ENCODE measurements around the gene GSK3B. TPM values are rescaled to one million over a fixed set of nuclear protein-coding genes. Genes with fewer than 3 reads are reported as not detected.

The GSK3B gene
- total and polyA plus RNA-seq, 2 donors (not counting 3 experiments of a cell fraction or from before 2014, with no cell fraction given): 22.1 to 50.1 TPM

GRCh38 chr3:119976214-119976613 is 118.0 kb downstream of the GSK3B start:
- Histone ChIP-seq H3K9me1 (replicated peaks; ENCODE audit: control insufficient read depth, extremely low read depth, insufficient read depth, low read length) (peaks cover 4% of the 10 kb centered on the region), H3K4me2 (ENCODE audit: insufficient read depth, low read length) (no peak overlapping the region), H4K20me1 (replicated peaks; ENCODE audit: control insufficient read depth, extremely low read depth, insufficient read depth, low read length) (peaks cover 11% of the 10 kb centered on the region), H3K36me3 (ENCODE audit: control insufficient read depth in 2 of 2, extremely low read depth in 1 of 2, insufficient read depth in 2 of 2, low read length in 2 of 2) (peaks cover 0 to under 1% of the 10 kb centered on the region in 2 experiments), H3K79me2 (ENCODE audit: control insufficient read depth, insufficient read depth, low read length) (peaks cover 82% of the 10 kb centered on the region), H3K4me1 (ENCODE audit: control insufficient read depth, extremely low read depth, insufficient read depth, low read length) (no peaks in the 10 kb centered on the region), H2AFZ (ENCODE audit: low read depth, low read length) (no peak overlapping the region), H3K4me3 (replicated peaks in 1 of 3; ENCODE audit: insufficient read depth in 1 of 3, low read depth in 1 of 3, low read length in 3 of 3) (no peak overlapping the region), H3K27me3 (ENCODE audit: control insufficient read depth in 2 of 2, insufficient read depth in 2 of 2, low read length in 2 of 2) (no peaks in the 10 kb centered on the region), H3K9ac (replicated peaks; ENCODE audit: extremely low read depth, insufficient read depth, low read length) (no peak overlapping the region), H3K9me3 (replicated peaks; ENCODE audit: control insufficient read depth, insufficient read depth, low read length) (no peaks in the 10 kb centered on the region), H3K27ac (ENCODE audit: insufficient read depth, low read depth, low read length) (no peak overlapping the region)
- FAIRE-seq (no peak), DNase-seq (ENCODE audit: low read depth, low spot score) (no peak)
- POLR2A ChIA-PET: no interaction called here
- no peak for TF ChIP-seq POLR2AphosphoS5 (IDR thresholded peaks at IDR 0.05; ENCODE audit: insufficient read depth, low read depth, low read length)
- TF ChIP-seq JUN (IDR thresholded peaks at IDR 0.05; ENCODE audit: borderline replicate concordance, insufficient read depth, insufficient read length, low read depth): no peak
- no peak for TF ChIP-seq MAX (IDR thresholded peaks at IDR 0.05; ENCODE audit: insufficient read depth, insufficient read length)
- no peak for TF ChIP-seq MYC (IDR thresholded peaks at IDR 0.05; ENCODE audit: low read depth, low read length)
- TF ChIP-seq CTCF (IDR thresholded peaks at IDR 0.05; ENCODE audit: extremely low read depth in 1 of 2, insufficient read depth in 1 of 2, low read depth in 1 of 2, low read length in 2 of 2): no peak
- no peak for TF ChIP-seq FOS (IDR thresholded peaks at IDR 0.05; ENCODE audit: borderline replicate concordance, insufficient read depth, low read length)
- BruUV-seq (replicated peaks): no TSS peak
- CTCF ChIA-PET: no interaction called here
- dilution Hi-C loops (cut with MboI; ENCODE audit: extremely low pct_ligation_motif_present, low sequenced_read_pairs) (no loop called here), intact Hi-C loops (cut with micrococcal nuclease) (no loop called here)

GRCh38 chr3:119974656-119975055 is 119.6 kb downstream of the GSK3B start:
- FAIRE-seq: no peak
- POLR2A ChIA-PET: no interaction called here
- intact Hi-C loops (cut with micrococcal nuclease): no loop called here
- CTCF ChIA-PET: no interaction called here
- Histone ChIP-seq H3K27me3 (ENCODE audit: control insufficient read depth in 2 of 2, insufficient read depth in 2 of 2, low read length in 2 of 2) (no peaks in the 10 kb centered on the region), H3K9ac (replicated peaks; ENCODE audit: extremely low read depth, insufficient read depth, low read length) (no peak overlapping the region), H3K4me3 (replicated peaks in 1 of 3; ENCODE audit: insufficient read depth in 1 of 3, low read depth in 1 of 3, low read length in 3 of 3) (no peak overlapping the region), H3K27ac (ENCODE audit: insufficient read depth, low read depth, low read length) (no peak overlapping the region), H3K79me2 (ENCODE audit: control insufficient read depth, insufficient read depth, low read length) (peaks cover 77% of the 10 kb centered on the region), H3K9me1 (replicated peaks; ENCODE audit: control insufficient read depth, extremely low read depth, insufficient read depth, low read length) (peaks cover 4% of the 10 kb centered on the region), H3K4me1 (ENCODE audit: control insufficient read depth, extremely low read depth, insufficient read depth, low read length) (no peaks in the 10 kb centered on the region), H3K4me2 (ENCODE audit: insufficient read depth, low read length) (no peak overlapping the region), H4K20me1 (replicated peaks; ENCODE audit: control insufficient read depth, extremely low read depth, insufficient read depth, low read length) (peaks cover 11% of the 10 kb centered on the region), H2AFZ (ENCODE audit: low read depth, low read length) (no peak overlapping the region), H3K9me3 (replicated peaks; ENCODE audit: control insufficient read depth, insufficient read depth, low read length) (no peaks in the 10 kb centered on the region), H3K36me3 (ENCODE audit: control insufficient read depth in 2 of 2, extremely low read depth in 1 of 2, insufficient read depth in 2 of 2, low read length in 2 of 2) (no peaks in the 10 kb centered on the region)
- no TSS peak for BruUV-seq (replicated peaks)
- TF ChIP-seq POLR2A (IDR thresholded peaks at IDR 0.05; ENCODE audit: low read depth, low read length) (no peak), FOS (IDR thresholded peaks at IDR 0.05; ENCODE audit: borderline replicate concordance, insufficient read depth, low read length) (no peak), MAX (IDR thresholded peaks at IDR 0.05; ENCODE audit: insufficient read depth, insufficient read length) (no peak), GATA2 (IDR thresholded peaks at IDR 0.05; ENCODE audit: insufficient read depth, insufficient read length, low read depth, low read length) (no peak), MYC (IDR thresholded peaks at IDR 0.05; ENCODE audit: low read depth, low read length) (no peak), JUN (IDR thresholded peaks at IDR 0.05; ENCODE audit: borderline replicate concordance, insufficient read depth, insufficient read length, low read depth) (no peak), CTCF (IDR thresholded peaks at IDR 0.05; ENCODE audit: extremely low read depth in 1 of 2, insufficient read depth in 1 of 2, low read depth in 1 of 2, low read length in 2 of 2) (no peak), POLR2AphosphoS5 (IDR thresholded peaks at IDR 0.05; ENCODE audit: insufficient read depth, low read depth, low read length) (no peak), EZH2 (IDR thresholded peaks at IDR 0.05; ENCODE audit: borderline replicate concordance, low read depth, low read length, severe bottlenecking) (no peak)
- DNase-seq (ENCODE audit: low read depth, low spot score): no peak
- dilution Hi-C loops (cut with MboI; ENCODE audit: extremely low pct_ligation_motif_present, low sequenced_read_pairs): no loop called here
